GM18507 (cell line): ENCODE measurements around the gene INKA2.

Source experiments
- DNase-seq: peaks from one replicate; pipeline ENCODE4 v3.0.0; 2011; ENCODE audit warnings: low read depth; ENCODE audit not compliant: insufficient read length; ENCODE audit errors: extremely low spot score
- FAIRE-seq: peaks from 2 replicates; lab custom pipeline; 2011; peaks lifted over from hg19 to GRCh38; lab: Jason Lieb, UNC

Gene INKA2

DNA sequence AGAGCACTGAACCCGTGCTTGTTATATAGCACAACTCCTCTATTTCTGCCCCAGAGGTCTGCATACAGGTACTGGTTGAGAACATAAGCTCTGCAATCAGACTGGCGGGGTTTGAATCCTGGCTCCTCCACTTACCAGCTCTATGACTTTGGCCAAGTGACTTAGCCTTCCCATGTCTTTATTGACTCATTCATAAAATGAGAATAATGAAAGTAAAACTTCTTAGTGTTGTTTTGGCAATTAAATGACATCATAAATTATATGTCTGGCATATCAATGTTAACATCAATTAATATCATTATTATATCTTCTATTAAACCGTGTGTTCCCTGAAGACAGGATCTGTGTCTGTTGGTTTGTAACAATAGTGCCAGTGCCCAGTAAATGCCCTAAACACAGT, 4.3 kb downstream of the INKA2 start:
- no peak for DNase-seq
- FAIRE-seq, result no peak

DNA sequence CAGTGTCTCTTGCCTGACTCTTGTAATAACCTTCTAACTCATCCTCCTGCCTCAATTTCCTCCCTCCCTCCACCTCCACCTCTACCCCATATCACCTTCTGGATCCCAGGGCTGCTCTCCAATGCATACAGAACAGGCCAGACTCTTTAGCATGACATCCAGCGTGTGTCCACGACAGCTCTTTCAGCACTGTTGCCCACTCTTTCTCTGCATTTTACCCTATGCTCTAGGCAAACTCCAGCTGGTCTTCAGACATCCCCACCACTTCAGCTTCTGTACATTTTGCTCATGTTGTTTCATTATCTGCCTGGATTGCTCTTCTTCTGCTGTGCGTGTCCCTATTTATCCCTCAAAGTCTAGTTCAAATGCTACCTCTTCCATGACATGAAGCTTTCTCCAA, 4.8 kb downstream of the INKA2 start:
- FAIRE-seq, result no peak
- DNase-seq, result no peak

DNA sequence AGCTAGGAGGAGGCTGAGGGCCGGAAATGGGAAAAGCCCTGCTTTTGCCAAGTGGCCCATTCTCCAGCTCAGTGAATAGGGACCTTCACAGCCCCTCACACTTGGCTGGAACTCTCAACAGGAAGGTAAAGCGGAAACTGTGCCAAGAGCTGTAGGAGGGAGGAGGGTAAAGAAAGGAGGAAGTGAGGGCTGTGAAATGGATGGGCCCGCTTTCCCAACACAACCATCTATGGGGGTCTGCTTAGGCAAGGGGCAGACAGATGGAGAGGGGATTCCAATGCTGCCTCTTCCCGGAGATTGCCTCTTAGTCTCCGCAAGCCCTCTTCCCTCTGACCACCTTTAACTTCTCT, 5.2 kb downstream of the INKA2 start:
- DNase-seq, result no peak

DNA sequence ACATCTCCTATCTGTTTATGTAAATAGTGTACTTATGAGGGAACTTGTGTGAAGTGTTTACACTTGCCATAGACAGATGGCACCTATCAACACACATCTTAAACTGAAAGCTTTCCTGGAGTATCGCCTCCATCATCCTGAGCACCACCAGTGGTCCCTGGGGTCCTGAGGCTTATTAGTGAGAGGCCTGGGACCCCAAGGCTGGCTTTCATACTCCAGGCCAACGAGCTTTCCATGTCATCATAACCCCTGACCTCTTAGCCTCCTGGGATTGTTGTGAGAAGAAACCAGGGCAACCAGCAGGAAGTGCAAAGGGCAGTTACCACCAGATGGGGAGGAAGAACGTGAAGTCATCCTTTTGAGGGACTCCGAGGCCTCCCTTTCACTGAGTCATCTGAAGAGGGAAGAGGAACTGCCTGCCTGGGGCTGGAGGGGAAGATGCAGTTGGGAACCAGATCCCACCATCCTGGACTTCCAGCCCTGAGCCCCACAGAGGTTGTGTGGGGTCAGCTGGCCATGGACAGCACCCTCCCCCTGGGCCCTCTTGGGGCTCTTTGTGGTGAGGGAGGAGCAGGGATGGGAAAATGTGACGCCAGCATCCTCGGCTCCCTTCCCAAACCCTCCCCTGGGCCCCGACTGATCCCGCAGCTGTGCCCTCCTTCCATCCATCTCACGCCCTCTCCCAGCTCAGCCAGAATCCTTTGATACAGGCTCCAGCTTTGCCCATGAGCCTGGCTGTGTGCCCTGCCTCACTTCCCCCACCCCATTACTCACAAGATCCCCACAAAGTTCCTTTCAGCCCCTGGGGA, 5.8 kb downstream of the INKA2 start:
- DNase-seq (no peak), FAIRE-seq (no peak)

More for the DNA sequence above, 5.2 kb downstream of the INKA2 start:
- no peak for FAIRE-seq

GRCh38 chr1:111732718-111733117, 6.5 kb downstream of the INKA2 start:
- no peak for FAIRE-seq
- no peak for DNase-seq

- FAIRE-seq (no peak), DNase-seq (no peak)
These were observed 7.2 kb downstream of the INKA2 start for GRCh38 chr1:111731956-111732355.

GRCh38 chr1:111730706-111731105, 8.5 kb downstream of the INKA2 start:
- FAIRE-seq, result no peak
- no peak for DNase-seq

DNA sequence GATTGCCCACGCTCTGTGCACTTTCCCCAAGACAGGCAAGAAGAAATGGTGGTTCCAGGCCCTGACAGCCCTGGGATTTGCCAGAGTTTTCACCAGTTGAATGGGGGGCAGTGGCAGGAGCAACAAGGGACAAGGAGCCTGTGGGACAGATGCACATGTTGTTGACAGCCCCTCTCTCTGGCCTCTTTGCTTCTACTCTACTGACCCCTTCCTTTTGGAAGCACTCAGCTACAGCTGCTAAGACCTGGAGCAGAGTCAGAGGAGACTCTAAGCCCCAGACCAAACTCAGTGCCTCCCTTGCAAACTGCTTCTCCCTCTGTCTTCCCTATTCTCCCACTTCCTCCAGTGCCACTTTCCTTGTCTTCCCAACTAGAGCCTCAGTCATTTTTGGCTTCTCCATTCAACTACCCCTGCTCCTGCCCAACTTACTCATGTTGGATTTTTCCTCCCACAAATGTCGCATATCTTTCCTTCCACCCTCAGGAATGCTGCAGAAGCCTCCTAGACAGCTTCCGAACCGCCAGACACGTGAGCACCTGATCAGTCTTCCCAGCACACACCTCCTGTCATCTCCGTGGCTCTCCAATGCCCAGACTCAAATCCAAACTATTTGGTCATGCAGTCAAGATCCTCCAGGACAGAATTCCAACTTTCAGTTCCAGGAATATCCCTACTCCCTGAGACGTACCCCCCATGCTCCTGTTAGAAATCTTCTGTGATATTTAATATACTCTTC, 9.1 kb downstream of the INKA2 start:
- DNase-seq (no peak), FAIRE-seq (no peak)

DNA sequence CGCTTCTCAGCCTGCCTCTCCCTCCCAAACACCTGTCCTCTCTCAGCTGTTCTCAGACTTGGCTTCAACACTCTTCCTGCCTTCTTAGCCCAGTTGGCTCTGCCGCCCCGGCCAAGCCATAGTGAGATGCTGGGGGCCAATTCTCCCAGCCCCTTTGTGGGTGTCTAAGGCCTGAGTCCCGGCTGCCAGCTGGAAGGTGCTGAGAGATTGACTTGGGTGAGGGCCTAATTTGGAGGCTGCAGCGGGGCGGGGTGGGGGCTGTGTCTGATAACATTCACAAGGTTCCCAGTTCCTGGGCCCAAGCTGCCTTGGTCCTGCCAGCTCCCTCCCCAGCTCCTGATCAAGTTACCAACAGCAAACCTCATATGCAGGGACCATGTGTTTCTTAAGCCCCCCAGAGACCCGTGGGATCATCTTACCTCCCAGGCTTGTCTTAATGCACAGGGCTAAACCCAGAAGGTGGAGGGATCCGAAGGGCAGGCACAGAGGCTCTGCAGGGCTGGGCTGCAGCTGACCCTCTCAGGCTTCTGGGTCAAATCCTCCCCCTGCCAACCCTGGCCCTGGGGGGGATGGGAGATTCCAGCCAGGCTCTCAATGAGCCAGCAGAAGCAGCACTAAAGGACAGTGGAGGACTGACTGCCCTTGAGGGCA, 9.8 kb downstream of the INKA2 start:
- FAIRE-seq, result no peak
- DNase-seq, result no peak

GRCh38 chr1:111727056-111727455, 12.1 kb downstream of the INKA2 start:
- DNase-seq, result no peak
- no peak for FAIRE-seq

DNA sequence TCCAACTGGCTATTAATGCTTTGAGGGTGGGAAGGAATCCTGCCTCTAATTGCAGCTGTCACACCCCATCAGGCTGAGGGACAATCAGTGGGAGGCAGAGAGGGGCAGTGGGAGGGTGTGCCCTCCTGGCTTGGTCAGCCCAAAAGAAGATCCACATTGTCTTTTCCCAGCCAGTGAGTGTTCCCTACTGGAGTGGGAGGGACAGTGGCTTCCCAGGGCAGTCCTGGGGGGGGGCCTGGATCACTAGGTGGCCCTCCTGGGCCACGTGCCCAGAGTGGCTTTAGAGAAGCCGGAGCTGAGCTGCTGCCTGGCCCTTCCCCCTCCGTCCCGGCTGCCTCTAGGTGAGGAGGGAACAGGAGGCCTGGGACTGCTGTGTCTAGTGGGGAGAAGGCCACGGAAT, 14.0 kb downstream of the INKA2 start:
- no peak for FAIRE-seq

GRCh38 chr1:111723871-111724270, 15.3 kb downstream of the INKA2 start:
- no peak for FAIRE-seq
- no peak for DNase-seq

More for the DNA sequence above, 14.0 kb downstream of the INKA2 start:
- no peak for DNase-seq

DNA sequence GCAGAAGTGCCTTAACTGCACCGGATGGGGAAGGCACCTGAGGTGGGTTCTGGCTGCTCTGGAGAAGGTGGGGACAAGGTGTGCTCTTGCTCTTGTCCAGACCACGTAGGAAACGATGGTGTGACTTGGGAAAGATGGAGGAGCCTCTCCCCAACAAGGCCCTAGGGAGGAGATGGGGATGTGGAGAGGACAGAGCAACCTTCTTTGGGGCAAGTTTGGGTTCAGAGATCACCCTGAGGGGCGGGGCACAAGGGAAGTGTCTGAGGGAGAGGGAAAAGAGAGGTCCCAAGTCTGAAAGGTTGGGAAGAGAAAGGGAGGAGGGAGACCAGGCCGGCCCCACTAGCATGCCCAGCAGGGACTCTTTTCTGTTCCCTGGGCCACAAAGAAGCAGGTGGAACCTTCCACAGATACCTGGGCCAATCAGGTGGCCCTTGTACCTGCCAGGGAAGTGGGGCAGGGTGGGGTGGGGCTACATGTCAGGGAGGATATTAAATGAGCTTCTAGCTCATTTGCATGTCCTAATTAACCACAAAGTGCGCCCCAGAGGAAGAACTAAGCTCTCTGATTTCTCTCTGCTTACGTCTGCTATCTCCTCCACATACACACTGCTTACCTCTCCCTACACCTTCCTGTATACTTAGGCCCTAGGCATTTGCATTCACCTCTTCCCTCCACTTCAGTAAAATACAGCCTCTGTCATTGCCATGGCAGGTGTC, 15.9 kb downstream of the INKA2 start:
- FAIRE-seq (no peak), DNase-seq (no peak)

GRCh38 chr1:111720977-111721786, 18.0 kb downstream of the INKA2 start:
- DNase-seq (no peak), FAIRE-seq (no peak)

DNA sequence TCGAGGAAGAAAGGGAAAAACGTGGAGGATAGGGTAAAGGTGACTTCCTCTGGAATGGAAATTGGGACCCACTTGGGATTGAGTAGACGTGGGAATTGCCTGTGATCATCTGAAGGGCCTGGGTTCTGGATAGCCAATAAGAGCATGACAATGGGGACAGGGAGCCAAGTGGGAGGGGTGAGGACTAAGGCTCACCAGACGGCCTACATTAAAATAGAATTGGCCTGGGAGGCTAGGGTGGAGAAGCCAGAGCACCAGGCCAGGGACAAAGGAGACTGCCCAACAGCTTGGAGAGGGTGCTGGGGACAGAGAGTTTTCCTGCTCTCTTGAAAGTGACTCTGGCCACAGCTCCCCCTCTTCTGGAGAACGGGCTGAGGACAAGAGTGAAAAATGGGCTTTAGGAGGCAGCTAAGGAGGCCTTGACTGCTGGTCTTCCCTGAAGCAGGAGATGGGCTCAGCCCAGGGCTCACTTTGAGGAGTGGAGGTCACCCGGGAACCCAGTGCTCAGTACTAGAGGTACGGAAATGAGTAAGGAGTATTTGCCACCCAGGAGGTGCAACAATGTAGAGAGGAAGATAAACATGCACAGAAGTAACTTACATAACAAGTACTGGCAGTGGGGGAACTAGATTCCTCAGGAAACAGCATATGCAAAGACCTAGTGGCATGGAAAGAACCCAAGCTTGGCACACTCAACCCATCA, 18.8 kb downstream of the INKA2 start:
- no peak for FAIRE-seq
- DNase-seq, result no peak

- FAIRE-seq (no peak), DNase-seq (no peak)
These were observed 19.5 kb downstream of the INKA2 start for GRCh38 chr1:111719674-111720132.

GRCh38 chr1:111719135-111719534, 20.1 kb downstream of the INKA2 start:
- no peak for DNase-seq
- FAIRE-seq, result no peak

- FAIRE-seq, result no peak
- DNase-seq, result no peak
These were observed 21.7 kb downstream of the INKA2 start for GRCh38 chr1:111717450-111717849.

DNA sequence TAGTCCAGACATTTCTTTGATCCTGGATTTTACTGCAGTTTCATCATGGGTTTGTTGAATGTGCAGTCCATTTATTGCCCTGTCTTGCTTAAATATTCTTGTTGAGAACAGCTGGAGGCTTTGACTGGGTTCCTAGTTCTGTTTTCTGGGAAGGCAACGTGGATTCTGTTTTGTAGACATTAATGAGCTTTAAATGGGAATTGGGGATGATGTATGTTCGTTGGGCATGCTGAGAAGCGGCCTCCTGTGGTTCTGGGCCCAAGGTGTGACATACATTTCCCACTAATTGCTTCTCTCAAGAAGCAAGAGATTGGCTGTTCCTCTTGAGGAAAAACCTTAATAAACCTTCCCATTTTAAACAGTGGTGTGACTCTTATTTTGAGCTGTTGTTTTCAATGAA, 22.9 kb downstream of the INKA2 start:
- DNase-seq, result no peak
- no peak for FAIRE-seq
